Measurements from ENCODE around the gene PPP1R2.

The PPP1R2 gene

DNA sequence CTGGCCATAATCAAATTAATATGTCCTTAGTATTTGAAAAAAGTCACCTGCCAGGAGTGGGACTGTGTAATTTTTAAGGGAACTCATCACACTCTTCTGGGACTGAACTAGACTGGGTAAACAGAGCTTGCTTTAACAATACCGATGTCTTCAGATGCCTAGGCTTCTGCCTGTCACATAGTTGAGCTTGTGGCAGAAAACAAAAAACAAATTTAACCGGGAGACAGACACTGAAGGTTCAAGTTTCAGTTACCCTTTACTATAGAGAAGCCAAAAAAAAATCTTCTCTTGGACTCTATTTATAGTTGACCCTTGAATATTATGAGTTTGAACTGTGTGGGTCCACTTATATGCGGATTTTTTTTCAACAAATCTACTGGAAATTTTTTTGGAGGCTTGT, 10.8 kb downstream of the PPP1R2 start:
- DNase-seq = no peak
- no peak overlapping the region for H3K4me3 ChIP-seq (ENCODE audit: control insufficient read depth in 1 of 7, extremely low read depth in 1 of 7, insufficient read depth in 4 of 7, low read depth in 2 of 7, low read length in 6 of 7)
- peaks cover 0 to 8% (median 6%) of the 10 kb centered on the region in 4 experiments for H3K36me3 ChIP-seq (ENCODE audit: control insufficient read depth in 4 of 4, insufficient read depth in 4 of 4, low read length in 3 of 4)
- no peaks in the 10 kb centered on the region for H3K9me3 ChIP-seq (ENCODE audit: control extremely low read depth in 1 of 5, control insufficient read depth in 4 of 5, insufficient read depth in 2 of 5, low read depth in 1 of 5, low read length in 4 of 5)
- WGBS (ENCODE audit: insufficient coverage) = 100% methylated on average over 1 of the region's 3 CpGs
- no peaks in the 10 kb centered on the region for H3K27me3 ChIP-seq (replicated peaks in 2 of 5; ENCODE audit: control insufficient read depth in 4 of 5, insufficient read depth in 5 of 5, low read length in 4 of 5)
- no peak overlapping the region for H3K27ac ChIP-seq (ENCODE audit: insufficient read depth in 1 of 2, low read depth in 1 of 2, low read length in 2 of 2, poor library complexity in 1 of 2, severe bottlenecking in 2 of 2)
- ChIA-PET CTCF (interaction anchor here (1.5 to 1.6 kb wide), 2 partner anchors 9 to 261 kb away, joined by 3 to 7 read pairs; partner anchors contain the start of gene XXYLT1), POLR2A (no interaction called here)
- peaks cover 0 to 4% (median 2%) of the 10 kb centered on the region in 4 experiments for H3K4me1 ChIP-seq (ENCODE audit: control extremely low read depth in 1 of 4, control insufficient read depth in 4 of 4, insufficient read depth in 4 of 4, low read length in 3 of 4)

GRCh38 chr3:195531683-195532082, 11.4 kb downstream of the PPP1R2 start:
- Histone ChIP-seq H3K9me3 (ENCODE audit: control extremely low read depth in 1 of 5, control insufficient read depth in 4 of 5, insufficient read depth in 2 of 5, low read depth in 1 of 5, low read length in 4 of 5) (no peaks in the 10 kb centered on the region), H3K27me3 (replicated peaks in 2 of 5; ENCODE audit: control insufficient read depth in 4 of 5, insufficient read depth in 5 of 5, low read length in 4 of 5) (no peaks in the 10 kb centered on the region), H3K4me3 (ENCODE audit: control insufficient read depth in 1 of 7, extremely low read depth in 1 of 7, insufficient read depth in 4 of 7, low read depth in 2 of 7, low read length in 6 of 7) (no peak overlapping the region), H3K36me3 (ENCODE audit: control insufficient read depth in 4 of 4, insufficient read depth in 4 of 4, low read length in 3 of 4) (peaks cover 0 to 8% (median 6%) of the 10 kb centered on the region in 4 experiments), H3K4me1 (ENCODE audit: control extremely low read depth in 1 of 4, control insufficient read depth in 4 of 4, insufficient read depth in 4 of 4, low read length in 3 of 4) (peaks cover 0 to 4% (median 2%) of the 10 kb centered on the region in 4 experiments), H3K27ac (ENCODE audit: insufficient read depth in 1 of 2, low read depth in 1 of 2, low read length in 2 of 2, poor library complexity in 1 of 2, severe bottlenecking in 2 of 2) (no peak overlapping the region)
- CTCF ChIA-PET = interaction anchor here (1.5 to 1.6 kb wide), 2 partner anchors 8 to 260 kb away, joined by 3 to 7 read pairs; partner anchors contain the start of gene XXYLT1
- POLR2A ChIA-PET = no interaction called here
- DNase-seq = no peak
- WGBS (ENCODE audit: insufficient coverage) = 100% methylated on average over 3 of the region's 5 CpGs

- peaks cover 0 to 8% (median 3%) of the 10 kb centered on the region in 4 experiments for H3K4me1 ChIP-seq (ENCODE audit: control extremely low read depth in 1 of 4, control insufficient read depth in 4 of 4, insufficient read depth in 4 of 4, low read length in 3 of 4)
- 93% methylated on average over 4 of the region's 4 CpGs for WGBS (ENCODE audit: insufficient coverage)
- no peak overlapping the region for H3K27ac ChIP-seq (ENCODE audit: insufficient read depth in 1 of 2, low read depth in 1 of 2, low read length in 2 of 2, poor library complexity in 1 of 2, severe bottlenecking in 2 of 2)
- no peak overlapping the region for H3K4me3 ChIP-seq (ENCODE audit: control insufficient read depth in 1 of 7, extremely low read depth in 1 of 7, insufficient read depth in 4 of 7, low read depth in 2 of 7, low read length in 6 of 7)
- H3K36me3 ChIP-seq (ENCODE audit: control insufficient read depth in 4 of 4, insufficient read depth in 4 of 4, low read length in 3 of 4) = peaks cover 0 to 24% (median 17%) of the 10 kb centered on the region in 4 experiments
- ChIA-PET CTCF (interaction anchor here (0.9 to 6.6 kb wide), 3 partner anchors 213 to 256 kb away, joined by 3 to 87 read pairs (median 3); partner anchors contain the start of gene XXYLT1), POLR2A (no interaction called here)
- no peak for DNase-seq
- no peaks in the 10 kb centered on the region for H3K9me3 ChIP-seq (ENCODE audit: control extremely low read depth in 1 of 5, control insufficient read depth in 4 of 5, insufficient read depth in 2 of 5, low read depth in 1 of 5, low read length in 4 of 5)
- H3K27me3 ChIP-seq (replicated peaks in 2 of 5; ENCODE audit: control insufficient read depth in 4 of 5, insufficient read depth in 5 of 5, low read length in 4 of 5) = no peaks in the 10 kb centered on the region
Measured at GRCh38 chr3:195526492-195526891, 16.6 kb downstream of the PPP1R2 start.

- Histone ChIP-seq H3K9me3 (ENCODE audit: control extremely low read depth in 1 of 5, control insufficient read depth in 4 of 5, insufficient read depth in 2 of 5, low read depth in 1 of 5, low read length in 4 of 5) (no peaks in the 10 kb centered on the region), H3K36me3 (ENCODE audit: control insufficient read depth in 4 of 4, insufficient read depth in 4 of 4, low read length in 3 of 4) (peaks cover 0 to 23% (median 17%) of the 10 kb centered on the region in 4 experiments), H3K27ac (ENCODE audit: insufficient read depth in 1 of 2, low read depth in 1 of 2, low read length in 2 of 2, poor library complexity in 1 of 2, severe bottlenecking in 2 of 2) (no peak overlapping the region), H3K4me1 (ENCODE audit: control extremely low read depth in 1 of 4, control insufficient read depth in 4 of 4, insufficient read depth in 4 of 4, low read length in 3 of 4) (peaks cover 0 to 8% (median 3%) of the 10 kb centered on the region in 4 experiments), H3K4me3 (ENCODE audit: control insufficient read depth in 1 of 7, extremely low read depth in 1 of 7, insufficient read depth in 4 of 7, low read depth in 2 of 7, low read length in 6 of 7) (no peak overlapping the region), H3K27me3 (replicated peaks in 2 of 5; ENCODE audit: control insufficient read depth in 4 of 5, insufficient read depth in 5 of 5, low read length in 4 of 5) (no peaks in the 10 kb centered on the region)
- DNase-seq = no peak
- ChIA-PET POLR2A (no interaction called here), CTCF (interaction anchor here (0.7 to 6.6 kb wide), 5 partner anchors 8 to 254 kb away, joined by 3 to 87 read pairs (median 4); partner anchors contain the start of gene XXYLT1)
- WGBS (ENCODE audit: insufficient coverage) = 91% methylated on average over 10 of the region's 14 CpGs
Measured at GRCh38 chr3:195524171-195524896, 18.8 kb downstream of the PPP1R2 start.

DNA sequence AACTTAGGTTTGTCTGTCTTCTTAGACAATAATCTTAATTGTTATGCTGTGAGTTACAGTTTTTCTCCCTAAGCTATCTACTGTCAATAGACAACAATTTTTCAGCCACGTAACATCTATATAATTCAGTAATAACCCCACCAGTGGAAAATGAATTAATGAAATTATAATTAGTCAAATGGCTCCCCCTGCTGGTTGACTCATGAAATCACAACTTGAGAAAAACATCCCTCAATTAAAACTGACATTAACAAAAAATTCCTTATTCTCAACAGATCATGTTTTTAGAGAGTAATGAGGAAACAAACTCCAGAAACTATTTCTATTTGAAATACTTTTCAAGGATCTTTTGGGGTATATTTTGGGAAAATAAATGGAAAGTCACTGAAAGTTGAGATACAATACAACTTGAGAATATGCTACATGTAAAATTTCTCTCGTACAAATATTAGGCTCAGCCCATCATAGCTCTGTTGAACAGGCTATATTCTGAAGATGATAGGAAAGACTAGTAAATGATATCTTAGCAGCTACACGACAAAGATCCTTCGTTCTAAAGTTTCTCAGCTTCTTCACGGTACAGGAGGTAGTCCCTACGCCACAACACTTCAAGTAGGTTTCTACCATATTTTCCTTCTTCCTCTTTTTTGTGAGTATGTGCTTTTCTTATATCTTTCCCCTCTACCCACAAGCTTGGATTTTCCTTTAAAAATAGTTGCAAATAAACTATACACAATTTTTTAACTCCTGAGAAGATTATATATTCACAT, 20.7 kb downstream of the PPP1R2 start:
- Histone ChIP-seq H3K27ac (ENCODE audit: insufficient read depth in 1 of 2, low read depth in 1 of 2, low read length in 2 of 2, poor library complexity in 1 of 2, severe bottlenecking in 2 of 2) (no peak overlapping the region), H3K36me3 (ENCODE audit: control insufficient read depth in 4 of 4, insufficient read depth in 4 of 4, low read length in 3 of 4) (peaks cover 5 to 24% (median 16%) of the 10 kb centered on the region in 4 experiments), H3K27me3 (replicated peaks in 2 of 5; ENCODE audit: control insufficient read depth in 4 of 5, insufficient read depth in 5 of 5, low read length in 4 of 5) (no peaks in the 10 kb centered on the region), H3K4me3 (ENCODE audit: control insufficient read depth in 1 of 7, extremely low read depth in 1 of 7, insufficient read depth in 4 of 7, low read depth in 2 of 7, low read length in 6 of 7) (no peak overlapping the region), H3K4me1 (ENCODE audit: control extremely low read depth in 1 of 4, control insufficient read depth in 4 of 4, insufficient read depth in 4 of 4, low read length in 3 of 4) (peaks cover 0 to 8% (median 3%) of the 10 kb centered on the region in 4 experiments), H3K9me3 (ENCODE audit: control extremely low read depth in 1 of 5, control insufficient read depth in 4 of 5, insufficient read depth in 2 of 5, low read depth in 1 of 5, low read length in 4 of 5) (no peaks in the 10 kb centered on the region)
- POLR2A ChIA-PET = interaction anchor here (0.6 kb wide), 1 partner anchor 190 kb away, joined by 5 read pairs; no protein-coding TSS in a partner anchor
- peak; percentile 45 to 75 (median 60) for DNase-seq
- CTCF ChIA-PET = interaction anchor here (0.7 to 6.6 kb wide), 11 partner anchors 12 to 259 kb away, joined by 3 to 87 read pairs (median 4); partner anchors contain the start of gene XXYLT1
- WGBS (ENCODE audit: insufficient coverage) = no CpG with 5 or more reads among the region's 6 CpGs

GRCh38 chr3:195517030-195517429, 26.1 kb downstream of the PPP1R2 start:
- Histone ChIP-seq H3K36me3 (ENCODE audit: control insufficient read depth in 4 of 4, insufficient read depth in 4 of 4, low read length in 3 of 4) (peaks cover 7 to 40% (median 30%) of the 10 kb centered on the region in 4 experiments), H3K27ac (ENCODE audit: insufficient read depth in 1 of 2, low read depth in 1 of 2, low read length in 2 of 2, poor library complexity in 1 of 2, severe bottlenecking in 2 of 2) (no peak overlapping the region), H3K4me1 (ENCODE audit: control extremely low read depth in 1 of 4, control insufficient read depth in 4 of 4, insufficient read depth in 4 of 4, low read length in 3 of 4) (peaks cover 0 to under 1% (median 0%) of the 10 kb centered on the region in 4 experiments), H3K4me3 (ENCODE audit: control insufficient read depth in 1 of 7, extremely low read depth in 1 of 7, insufficient read depth in 4 of 7, low read depth in 2 of 7, low read length in 6 of 7) (no peak overlapping the region), H3K27me3 (replicated peaks in 2 of 5; ENCODE audit: control insufficient read depth in 4 of 5, insufficient read depth in 5 of 5, low read length in 4 of 5) (no peaks in the 10 kb centered on the region), H3K9me3 (ENCODE audit: control extremely low read depth in 1 of 5, control insufficient read depth in 4 of 5, insufficient read depth in 2 of 5, low read depth in 1 of 5, low read length in 4 of 5) (peaks cover 0 to 2% (median 0%) of the 10 kb centered on the region in 5 experiments)
- ChIA-PET POLR2A (no interaction called here), CTCF (interaction anchor here (1.1 to 3.0 kb wide), 3 partner anchors 243 to 247 kb away, joined by 3 to 15 read pairs (median 4); partner anchors contain the start of gene XXYLT1)
- no CpG with 5 or more reads among the region's 1 CpG for WGBS (ENCODE audit: insufficient coverage)
- DNase-seq = no peak
